HG03045 (cell line): ENCODE results near the gene YBX2.
A peak's percentile ranks its signal among the peaks of the same experiment; 100 is the strongest.

Experiments used
- ATAC-seq: cut with Tn5 transposase; IDR thresholded peaks from one replicate; pipeline ENCODE4 v1.9.1; 2021; ENCODE audit warnings: mild to moderate bottlenecking, moderate library complexity; ENCODE audit not compliant: unreplicated experiment

YBX2 gene

GRCh38 chr17:7279448-7279847 lies 15.0 kb downstream of the YBX2 start:
- no peak for ATAC-seq

- ATAC-seq: no peak
Observed at GRCh38 chr17:7266784-7267183, 27.7 kb downstream of the YBX2 start.

GRCh38 chr17:7263801-7264078 lies 30.7 kb downstream of the YBX2 start:
- no peak for ATAC-seq

GRCh38 chr17:7262935-7263800 lies 31.3 kb downstream of the YBX2 start:
- ATAC-seq: no peak

- no peak for ATAC-seq
Observed at GRCh38 chr17:7262192-7262934, 32.1 kb downstream of the YBX2 start, which contains the start of gene CLDN7. Gene CLDN7, minus strand, starts transcription at chr17:7262478. Its CDS starts 435 bp downstream, at chr17:7262043.

- ATAC-seq: no peak
Observed at GRCh38 chr17:7261379-7262191, 32.9 kb downstream of the YBX2 start.

- ATAC-seq: no peak
Observed at GRCh38 chr17:7260651-7261378, 33.6 kb downstream of the YBX2 start.

GRCh38 chr17:7260151-7260550 lies 34.3 kb downstream of the YBX2 start:
- no peak for ATAC-seq

- no peak for ATAC-seq
Observed at GRCh38 chr17:7259555-7259889, 34.9 kb downstream of the YBX2 start.

- ATAC-seq: no peak
Observed at GRCh38 chr17:7258731-7259554, 35.5 kb downstream of the YBX2 start.

- no peak for ATAC-seq
Observed at GRCh38 chr17:7256766-7257456, 37.5 kb downstream of the YBX2 start.

- no peak for ATAC-seq
Observed at GRCh38 chr17:7254511-7254910, 39.9 kb downstream of the YBX2 start.

GRCh38 chr17:7253082-7253481 lies 41.4 kb downstream of the YBX2 start:
- no peak for ATAC-seq

- ATAC-seq: peak; percentile 52
Observed at GRCh38 chr17:7252176-7253043, 42.0 kb downstream of the YBX2 start, which contains the start of gene ELP5. Gene ELP5, plus strand, starts transcription at chr17:7252215. Its CDS starts 336 bp downstream, at chr17:7252551.

GRCh38 chr17:7251661-7252175 lies 42.7 kb downstream of the YBX2 start, which contains the start of gene CTDNEP1:
Gene CTDNEP1, minus strand, starts transcription at chr17:7251734. Its CDS starts 438 bp downstream, at chr17:7251296.
- peak; percentile 77 for ATAC-seq

- ATAC-seq: peak; percentile 6
Observed at GRCh38 chr17:7250695-7251627, 43.5 kb downstream of the YBX2 start.

GRCh38 chr17:7249830-7250229 lies 44.6 kb downstream of the YBX2 start:
- no peak for ATAC-seq
